Breast epithelium (tissue), 3 donors: ENCODE results near the gene TSR2.

ENCODE experiments used
- POLR2A ChIP-seq: fragments of 450-650 bp; IDR thresholded peaks from one replicate; pipeline ENCODE4 v1.6.1; 2016; ENCODE audit warnings: antibody characterized with exemption, mild to moderate bottlenecking, moderate library complexity
- POLR2AphosphoS5 ChIP-seq, 3 donors: sonication (generic); formaldehyde crosslinking; IDR thresholded peaks; one replicate each; pipeline ENCODE4 v1.6.1; 2017; ENCODE audit warnings: antibody characterized with exemption in 3 of 3
- TF ChIP-seq, protein P1 (sequence below), 3 donors: fragments of 450-650 bp; IDR thresholded peaks; one replicate each; pipeline ENCODE4 v1.5.1; 2016 to 2017; ENCODE audit warnings: antibody characterized with exemption in 3 of 3, mild to moderate bottlenecking in 3 of 3, moderate library complexity in 3 of 3

DNA sequence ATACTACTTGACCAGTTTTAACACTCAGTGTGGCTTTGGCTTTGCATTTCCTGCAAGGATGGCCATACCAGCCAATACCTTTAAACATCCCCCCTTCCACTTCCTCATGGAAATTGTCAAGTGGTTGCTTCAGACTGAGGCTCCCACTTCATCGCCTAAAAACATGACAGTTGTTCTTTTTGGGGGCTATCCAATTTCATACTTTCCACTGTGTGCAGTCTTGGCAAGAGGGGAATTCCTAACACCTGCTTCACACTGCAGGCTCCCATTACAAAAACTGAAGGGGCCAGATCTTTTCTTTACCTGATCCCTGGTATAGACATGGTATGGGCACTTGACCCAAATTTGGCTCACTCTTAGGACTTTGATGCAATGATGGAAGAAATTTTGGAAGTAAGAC lies 28.5 kb upstream of the TSR2 start:
- TF ChIP-seq POLR2A (no peak), POLR2AphosphoS5 (IDR thresholded peaks at IDR 0.05) (no peak)
- TF ChIP-seq, protein P1, sequence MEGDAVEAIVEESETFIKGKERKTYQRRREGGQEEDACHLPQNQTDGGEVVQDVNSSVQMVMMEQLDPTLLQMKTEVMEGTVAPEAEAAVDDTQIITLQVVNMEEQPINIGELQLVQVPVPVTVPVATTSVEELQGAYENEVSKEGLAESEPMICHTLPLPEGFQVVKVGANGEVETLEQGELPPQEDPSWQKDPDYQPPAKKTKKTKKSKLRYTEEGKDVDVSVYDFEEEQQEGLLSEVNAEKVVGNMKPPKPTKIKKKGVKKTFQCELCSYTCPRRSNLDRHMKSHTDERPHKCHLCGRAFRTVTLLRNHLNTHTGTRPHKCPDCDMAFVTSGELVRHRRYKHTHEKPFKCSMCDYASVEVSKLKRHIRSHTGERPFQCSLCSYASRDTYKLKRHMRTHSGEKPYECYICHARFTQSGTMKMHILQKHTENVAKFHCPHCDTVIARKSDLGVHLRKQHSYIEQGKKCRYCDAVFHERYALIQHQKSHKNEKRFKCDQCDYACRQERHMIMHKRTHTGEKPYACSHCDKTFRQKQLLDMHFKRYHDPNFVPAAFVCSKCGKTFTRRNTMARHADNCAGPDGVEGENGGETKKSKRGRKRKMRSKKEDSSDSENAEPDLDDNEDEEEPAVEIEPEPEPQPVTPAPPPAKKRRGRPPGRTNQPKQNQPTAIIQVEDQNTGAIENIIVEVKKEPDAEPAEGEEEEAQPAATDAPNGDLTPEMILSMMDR (IDR thresholded peaks at IDR 0.05) = no peak
